ENCODE data around the gene IKZF2.

IKZF2 gene

DNA sequence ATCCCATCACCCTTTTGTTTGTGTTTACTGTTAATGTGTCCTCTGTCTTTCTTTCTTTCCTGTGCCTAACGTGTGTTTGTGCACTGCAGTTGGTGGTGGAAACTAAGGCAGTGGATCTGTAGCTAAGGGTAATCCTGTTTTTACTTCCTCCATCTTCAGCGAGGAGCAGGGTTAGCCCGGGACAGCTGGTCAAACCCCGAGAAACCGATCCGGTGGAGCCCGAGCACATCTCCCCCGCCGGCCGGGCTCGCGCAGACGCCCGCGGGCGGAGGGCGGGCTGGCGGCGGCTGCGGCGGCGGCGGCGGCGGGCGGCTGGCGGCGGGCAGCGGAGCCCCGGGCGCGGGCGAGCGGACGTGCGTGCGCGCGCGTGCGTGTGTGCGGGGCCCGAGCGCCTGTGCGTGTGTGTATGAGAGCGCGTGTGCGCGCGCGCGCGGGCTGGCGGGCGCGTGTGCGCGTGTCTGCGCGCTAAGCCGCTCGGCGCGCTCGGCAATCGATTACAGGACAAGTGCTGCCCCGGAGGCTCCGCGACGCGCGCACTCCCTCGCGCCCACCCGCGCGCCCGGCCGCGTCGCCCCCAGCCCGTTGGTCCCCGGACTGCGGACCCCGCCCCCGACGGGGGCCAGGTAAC lies at the start of gene IKZF2:
IKZF2 (minus strand) TSS at position 176 of the 628 bp plus-strand sequence. CDS start 2,983 bp downstream, outside the sequence.
- DNase-seq (ENCODE audit: low read depth in 1 of 2, low spot score in 1 of 2) = peak in 1 of 2 donors; percentile 29

GRCh38 chr2:213199871-213200270 lies 48.5 kb upstream of the IKZF2 start:
- DNase-seq (ENCODE audit: low read depth in 1 of 2, low spot score in 1 of 2) = no peak

GRCh38 chr2:213189001-213189899 lies 37.8 kb upstream of the IKZF2 start:
- no peak for DNase-seq (ENCODE audit: low read depth in 1 of 2, low spot score in 1 of 2)

- DNase-seq (ENCODE audit: low read depth in 1 of 2, low spot score in 1 of 2) = no peak
Measured at GRCh38 chr2:213188533-213188867, 37.1 kb upstream of the IKZF2 start.

DNA sequence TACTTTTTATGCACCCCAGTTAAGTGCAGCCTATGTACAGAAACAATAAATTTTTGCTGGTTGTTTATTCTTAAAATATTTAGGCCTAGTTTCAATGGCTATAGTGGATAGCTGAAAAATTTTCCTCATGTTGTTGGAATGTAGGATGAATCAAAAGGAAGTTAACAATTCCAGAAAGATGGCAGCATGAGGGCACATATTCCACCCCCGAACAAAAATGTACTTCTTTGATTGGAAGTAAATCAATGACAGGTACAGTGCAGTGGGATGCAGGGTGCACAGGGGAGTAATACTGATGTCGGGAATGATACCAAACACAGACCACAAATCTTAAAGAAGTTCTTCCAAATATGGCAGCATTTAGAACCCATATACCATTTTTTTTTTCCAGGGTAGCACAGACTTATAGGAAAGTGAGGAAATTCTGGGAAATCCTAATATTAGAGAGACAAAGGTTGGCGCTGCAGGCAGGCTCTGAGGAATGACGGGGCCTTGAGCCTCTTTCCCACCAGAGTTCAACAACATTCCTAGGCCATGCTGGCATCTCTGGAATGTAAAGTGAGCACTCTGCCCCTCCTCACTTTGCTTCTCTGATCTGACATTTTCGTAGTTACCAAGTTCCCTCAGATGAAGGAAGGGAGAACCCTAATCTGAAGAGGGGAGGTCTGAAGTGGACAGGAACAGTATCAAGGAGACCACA lies 36.6 kb upstream of the IKZF2 start:
- DNase-seq (ENCODE audit: low read depth in 1 of 2, low spot score in 1 of 2) = no peak

DNA sequence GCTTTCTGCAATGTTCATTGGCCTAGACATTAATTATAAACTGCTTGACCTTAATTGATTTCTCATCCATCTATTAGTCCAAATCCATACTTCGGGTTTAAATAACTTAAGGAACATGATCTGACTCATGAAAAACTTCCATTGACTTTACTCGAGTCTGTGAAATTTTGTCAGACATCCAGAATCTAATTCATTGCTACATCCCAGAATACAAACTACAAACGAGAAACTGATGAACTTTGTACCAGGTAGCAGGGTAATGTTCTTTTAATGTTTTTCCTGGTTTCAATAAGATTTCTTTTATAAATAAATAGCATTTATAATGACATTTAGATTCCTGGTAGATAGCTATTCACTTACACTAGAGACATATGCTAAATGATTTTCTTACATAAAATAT lies 36.0 kb upstream of the IKZF2 start:
- no peak for DNase-seq (ENCODE audit: low read depth in 1 of 2, low spot score in 1 of 2)

DNA sequence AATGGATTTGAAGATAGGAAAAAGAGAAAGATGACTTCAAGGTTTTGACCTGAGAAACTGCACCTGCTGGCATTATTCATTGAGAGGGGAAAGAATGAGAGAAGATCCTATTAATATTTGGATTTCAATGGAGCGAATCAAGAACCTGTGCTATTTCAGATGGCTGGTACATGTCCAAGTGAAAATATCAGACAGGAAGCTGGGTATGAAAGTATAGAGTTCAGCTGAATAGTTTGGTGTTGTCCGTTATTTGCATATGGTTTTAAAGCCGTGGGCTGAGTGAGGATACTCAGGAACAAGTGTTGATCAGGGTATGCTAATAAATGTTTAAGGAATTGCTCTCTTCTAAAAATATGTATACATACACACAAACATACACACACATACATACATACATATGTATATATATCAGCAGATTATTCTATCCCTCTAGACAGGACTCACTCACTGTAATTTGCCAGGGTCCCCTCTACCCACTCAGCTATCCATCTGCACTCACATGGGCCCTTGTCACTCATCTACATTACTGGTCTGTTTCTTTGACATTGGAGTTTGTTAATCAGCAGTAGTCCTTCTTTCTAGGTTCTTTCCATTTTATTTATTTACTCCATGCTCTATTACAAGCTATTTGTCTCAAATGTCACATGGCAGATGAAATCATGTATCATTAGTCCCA lies 33.9 kb upstream of the IKZF2 start:
- DNase-seq (ENCODE audit: low read depth in 1 of 2, low spot score in 1 of 2) = no peak

DNA sequence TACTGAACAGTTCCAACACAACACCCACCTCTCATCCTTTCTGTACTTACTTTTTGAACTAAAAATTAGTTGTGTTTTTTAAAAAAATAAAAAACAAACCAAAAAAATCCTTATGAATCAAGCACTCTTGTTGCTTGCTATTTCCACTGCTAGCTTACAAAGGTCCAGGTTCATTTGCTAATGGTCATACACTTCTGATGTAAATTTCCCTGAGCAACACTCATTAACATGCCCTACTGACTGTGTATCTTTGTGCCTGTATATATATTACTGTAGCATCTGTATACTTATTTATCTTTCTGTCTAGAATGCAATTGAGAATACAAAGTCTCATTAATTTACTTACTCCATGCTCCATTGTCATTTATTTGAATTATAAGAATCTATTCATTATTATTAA lies 30.3 kb upstream of the IKZF2 start:
- no peak for DNase-seq (ENCODE audit: low read depth in 1 of 2, low spot score in 1 of 2)

DNA sequence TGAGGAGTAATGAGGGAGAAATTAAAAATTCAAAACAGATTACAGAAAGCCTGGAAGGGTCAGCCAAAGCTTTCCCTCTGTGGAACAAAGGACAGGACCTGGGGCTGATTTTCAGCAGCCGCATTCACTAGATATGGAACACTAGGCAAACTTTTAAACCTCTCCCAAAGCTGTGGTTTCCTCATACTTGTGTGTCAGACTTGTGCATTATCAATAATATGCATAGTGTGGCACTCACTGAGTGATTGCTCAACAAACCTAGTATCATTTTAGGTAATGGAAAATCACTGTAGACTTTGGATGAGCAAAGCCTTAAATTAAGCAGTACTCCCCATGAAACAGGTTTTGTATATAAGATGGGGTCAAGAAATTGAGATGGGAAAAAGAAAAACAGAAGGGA lies 26.3 kb upstream of the IKZF2 start:
- no peak for DNase-seq (ENCODE audit: low read depth in 1 of 2, low spot score in 1 of 2)

DNA sequence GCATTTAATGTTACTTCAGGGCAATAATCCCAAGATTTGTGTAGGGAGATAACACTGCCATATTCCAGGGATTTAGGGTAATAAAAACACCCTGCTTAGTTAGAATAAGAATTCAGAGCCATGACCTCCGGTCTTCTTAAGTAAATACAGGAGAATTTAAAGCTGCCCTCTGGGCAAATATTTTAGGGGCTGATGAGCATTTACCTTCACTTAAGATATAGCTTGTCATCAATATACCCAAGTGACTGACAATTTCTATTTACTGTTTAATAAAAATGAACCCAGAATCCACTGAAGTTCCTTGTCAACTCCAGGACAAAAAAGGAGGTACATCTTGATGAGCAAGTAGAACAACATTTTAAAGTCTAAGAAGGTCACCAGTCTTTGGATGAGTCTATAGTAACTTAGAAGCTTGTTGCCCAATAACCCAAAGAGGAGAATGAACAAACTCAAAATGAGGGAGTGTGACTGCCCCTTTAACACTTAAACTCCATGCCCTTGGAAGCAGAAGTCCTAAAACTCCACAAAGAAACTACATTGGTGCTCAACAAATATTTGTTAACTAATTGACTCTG lies 24.3 kb upstream of the IKZF2 start:
- no peak for DNase-seq (ENCODE audit: low read depth in 1 of 2, low spot score in 1 of 2)

DNA sequence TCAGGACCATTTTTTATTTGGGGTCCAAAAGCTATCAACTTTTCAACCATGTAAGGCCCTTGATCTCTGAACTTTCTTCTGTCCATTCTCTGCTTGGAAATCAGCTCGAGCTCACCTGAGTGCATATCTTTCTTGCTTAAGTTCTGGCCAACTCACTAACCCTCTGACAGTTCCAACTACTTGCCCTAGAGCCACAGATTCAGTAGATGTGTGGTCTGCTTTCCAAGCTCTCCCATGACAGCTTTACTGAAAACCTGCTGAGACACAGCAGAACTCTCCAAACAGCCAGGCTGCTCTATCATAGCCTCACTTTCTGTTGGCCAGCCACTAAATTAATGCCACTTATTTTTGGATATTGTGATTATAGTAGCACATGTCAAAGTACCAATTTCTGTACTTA lies 21.2 kb upstream of the IKZF2 start:
- DNase-seq (ENCODE audit: low read depth in 1 of 2, low spot score in 1 of 2) = no peak

DNA sequence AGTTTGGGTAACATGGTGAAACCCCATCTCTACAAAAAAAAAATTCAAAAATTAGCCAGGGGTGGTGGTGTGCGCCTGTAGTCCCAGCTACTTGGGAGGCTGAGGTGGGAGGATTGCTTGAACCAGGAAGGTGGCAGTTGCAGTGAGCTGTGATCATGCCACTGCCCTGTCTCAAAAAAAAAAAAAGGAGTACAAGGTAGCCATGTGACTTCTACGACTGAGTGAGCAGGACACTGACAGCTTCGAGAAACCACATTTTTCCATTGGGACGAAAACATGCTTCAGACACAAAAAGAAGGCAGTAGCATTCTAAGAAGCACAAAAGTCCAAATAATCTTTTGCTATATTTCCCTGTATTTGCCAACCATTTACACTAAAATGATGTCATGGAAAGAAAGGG lies 19.7 kb upstream of the IKZF2 start:
- no peak for DNase-seq (ENCODE audit: low read depth in 1 of 2, low spot score in 1 of 2)

DNA sequence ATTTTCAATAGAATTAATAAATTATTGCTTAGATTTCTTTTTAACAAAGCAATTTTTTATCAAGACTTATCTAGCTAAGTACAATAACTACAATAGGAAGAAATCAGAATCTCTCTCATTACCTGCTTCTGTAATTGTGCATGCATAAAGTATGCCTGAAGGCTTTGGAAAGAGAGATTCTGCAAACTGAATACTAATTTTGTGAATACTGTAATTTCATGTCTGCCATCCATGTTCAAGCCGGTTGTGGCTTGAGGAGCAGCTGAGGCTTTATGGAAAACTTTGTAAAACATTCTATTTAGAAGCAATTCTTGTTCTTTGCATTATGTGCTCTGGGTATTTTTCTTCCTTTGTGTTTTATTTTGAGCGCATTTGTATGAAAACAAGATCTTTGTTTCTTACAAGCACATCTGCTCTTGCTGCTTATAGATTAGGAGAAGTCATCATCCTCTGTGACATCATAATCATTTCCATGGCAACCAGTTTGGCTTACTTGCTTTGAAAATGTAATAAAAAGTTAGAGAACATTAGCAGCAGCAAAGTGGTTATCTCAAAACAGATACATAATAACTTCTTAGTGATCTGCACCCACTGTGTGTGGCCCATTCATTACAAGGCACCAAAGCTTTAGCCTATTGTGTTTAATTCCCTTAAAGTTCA lies 16.0 kb upstream of the IKZF2 start:
- DNase-seq (ENCODE audit: low read depth in 1 of 2, low spot score in 1 of 2) = no peak

DNA sequence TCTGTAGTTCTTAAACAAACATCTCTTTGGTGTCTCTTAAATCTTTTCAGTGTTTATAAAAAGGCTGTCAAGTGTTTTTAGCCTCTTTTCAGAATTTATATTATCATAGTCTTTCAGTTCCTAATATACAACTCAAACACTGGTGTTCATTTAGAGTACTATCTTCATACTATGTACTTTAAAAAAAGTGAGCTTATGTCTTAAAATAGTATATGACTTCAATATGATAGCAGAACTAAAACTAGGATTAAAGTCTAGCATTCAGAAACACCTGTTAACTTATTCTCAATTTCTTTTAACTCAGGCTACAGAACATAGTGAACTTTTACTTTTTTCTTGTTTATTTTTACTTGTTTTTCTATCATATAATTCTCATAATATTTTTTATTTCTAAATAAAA lies 14.7 kb upstream of the IKZF2 start:
- no peak for DNase-seq (ENCODE audit: low read depth in 1 of 2, low spot score in 1 of 2)

DNA sequence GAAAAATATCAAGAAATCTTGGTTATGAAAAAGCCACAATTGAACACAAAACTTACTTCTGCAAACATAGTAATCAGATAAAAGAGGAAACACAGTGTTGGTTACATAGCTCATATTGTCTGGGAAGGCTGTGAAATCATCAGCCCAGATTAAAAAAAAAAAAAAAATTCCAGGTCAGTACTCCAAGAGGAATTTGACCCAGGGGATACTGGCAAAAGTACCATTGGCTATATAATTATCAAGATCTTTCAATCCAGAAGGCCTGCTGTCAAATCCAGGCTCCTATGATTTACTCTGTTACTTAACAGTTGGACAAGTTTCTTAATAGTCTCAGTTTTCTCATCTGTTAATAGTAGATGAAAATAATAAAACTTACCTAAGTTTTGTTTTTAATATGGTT lies 12.9 kb upstream of the IKZF2 start:
- DNase-seq (ENCODE audit: low read depth in 1 of 2, low spot score in 1 of 2) = no peak

- DNase-seq (ENCODE audit: low read depth in 1 of 2, low spot score in 1 of 2) = no peak
Measured at GRCh38 chr2:213162516-213163118, 11.2 kb upstream of the IKZF2 start.

DNA sequence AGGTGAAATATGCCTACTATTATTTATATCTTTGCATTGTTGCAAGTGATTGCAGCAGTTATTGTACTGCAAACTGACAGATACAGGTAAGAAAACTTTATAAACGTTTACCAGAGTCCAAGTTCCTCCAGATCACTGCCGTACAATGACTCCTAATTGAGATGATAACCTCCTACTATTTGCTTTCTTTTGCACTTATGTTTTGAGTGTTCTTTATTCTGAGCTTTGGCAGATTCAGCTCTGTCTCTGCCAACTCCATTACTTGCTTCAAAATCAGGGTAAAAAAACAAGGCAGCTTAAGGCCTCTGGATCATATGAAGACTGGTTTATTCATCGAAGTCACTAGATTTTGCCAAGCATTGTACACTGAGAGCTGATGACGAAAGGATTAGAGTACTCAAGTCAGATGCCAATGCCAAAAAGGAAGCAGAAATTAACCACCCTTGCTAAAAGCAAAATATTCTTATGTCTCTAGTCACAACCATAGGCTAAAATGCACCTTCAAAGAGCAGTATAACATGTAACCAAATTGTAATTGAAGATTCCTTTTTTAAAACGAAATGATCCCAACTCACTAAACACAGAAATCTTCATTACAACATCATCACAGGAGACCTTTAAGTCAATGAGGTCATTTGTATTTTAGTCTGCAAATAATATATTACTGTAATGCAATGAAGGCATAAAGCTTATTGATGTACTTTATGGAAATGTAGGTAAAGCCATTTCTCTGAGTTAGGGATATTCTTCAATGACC lies 10.5 kb upstream of the IKZF2 start:
- no peak for DNase-seq (ENCODE audit: low read depth in 1 of 2, low spot score in 1 of 2)

GRCh38 chr2:213159768-213160167 lies 8.4 kb upstream of the IKZF2 start:
- no peak for DNase-seq (ENCODE audit: low read depth in 1 of 2, low spot score in 1 of 2)

- DNase-seq (ENCODE audit: low read depth in 1 of 2, low spot score in 1 of 2) = no peak
Measured at GRCh38 chr2:213157242-213157641, 5.8 kb upstream of the IKZF2 start.

GRCh38 chr2:213156717-213157116 lies 5.3 kb upstream of the IKZF2 start:
- DNase-seq (ENCODE audit: low read depth in 1 of 2, low spot score in 1 of 2) = no peak
